Lung (tissue), 12 donors: ENCODE measurements around the gene UPP2. TPM values are rescaled to one million over a fixed set of nuclear protein-coding genes. Genes with fewer than 3 reads are reported as not detected.
A peak's percentile ranks its signal among the peaks of the same experiment; 100 is the strongest.

Experiments used
- ATAC-seq: fragments of 200-7000 bp; cut with Tn5 transposase; one replicate; pipeline ENCODE4 v1.9.1; 2020; ENCODE audit warnings: moderate number of reproducible peaks; ENCODE audit not compliant: insufficient read depth, low FRiP score
- DNase-seq, 3 donors: peaks; one replicate each; pipeline ENCODE4 v3.0.0-alpha.2; 2013 to 2017
- H3K27ac ChIP-seq, 2 donors: one replicate each; pipeline ENCODE4 v1.5.1; 2013; ENCODE audit warnings: mild to moderate bottlenecking in 2 of 2, moderate library complexity in 2 of 2, control low read depth in 1 of 2, inconsistent platforms in 1 of 2, low read depth in 1 of 2, low read length in 1 of 2
- H3K27me3 ChIP-seq, 3 donors: one replicate each; pipeline ENCODE4 v1.5.1; 2013; ENCODE audit warnings: low read length in 2 of 3; ENCODE audit not compliant: control insufficient read depth in 3 of 3, insufficient read depth in 3 of 3
- H3K36me3 ChIP-seq, 4 donors: one replicate each; pipeline ENCODE4 v1.5.1; 2013; ENCODE audit warnings: low read length in 4 of 4, mild to moderate bottlenecking in 1 of 4, moderate library complexity in 1 of 4; ENCODE audit not compliant: control insufficient read depth in 4 of 4, insufficient read depth in 4 of 4
- H3K4me1 ChIP-seq, 5 donors: one replicate each; pipeline ENCODE4 v1.5.1; 2013; ENCODE audit warnings: low read length in 5 of 5, mild to moderate bottlenecking in 2 of 5, moderate library complexity in 1 of 5; ENCODE audit not compliant: control insufficient read depth in 5 of 5, insufficient read depth in 5 of 5
- H3K4me3 ChIP-seq: one replicate; pipeline ENCODE4 v1.5.1; 2013; ENCODE audit warnings: mild to moderate bottlenecking, control low read depth, moderate library complexity
- H3K9ac ChIP-seq, 2 donors: one replicate each; pipeline ENCODE4 v1.5.1; 2013; ENCODE audit warnings: low read length in 2 of 2, control low read depth in 1 of 2; ENCODE audit not compliant: insufficient read depth in 1 of 2
- H3K9me3 ChIP-seq, 4 donors: one replicate each; pipeline ENCODE4 v1.5.1; 2013; ENCODE audit warnings: low read length in 3 of 4, mild to moderate bottlenecking in 1 of 4, moderate library complexity in 1 of 4; ENCODE audit not compliant: control insufficient read depth in 4 of 4, insufficient read depth in 3 of 4
- WGBS, 2 donors: extraction: QIAGEN DNeasy Blood & Tissue Kit; methylation state at CpG; one replicate each; pipeline ENCODE4 v1.1.7; 2013; 5-methylcytosine and 5-hydroxymethylcytosine counted together
- polyA plus RNA-seq, 2 donors: library from polyadenylated mRNA; stranded (reverse); fragments of 200-250 nt; gene quantifications; one replicate each; pipeline ENCODE4 v1.2.1, GENCODE V29; 2013
- total RNA-seq, 2 donors: library from RNA; depleted of rRNA in 1 of 2; stranded (reverse); fragments of >200 nt in 1 of 2; gene quantifications; one replicate each; pipeline ENCODE4 v1.2.1, GENCODE V29; 2014 to 2021
- TF ChIP-seq, protein P1 (sequence below): IDR thresholded peaks from 2 replicates; pipeline ENCODE4 v1.5.1; 2012; ENCODE audit warnings: mild to moderate bottlenecking; ENCODE audit errors: control extremely low read depth, extremely low read depth
- donor health status: control.
- donor health status: control.
- donor health status: Bipolar disorder and iron deficiency.
- donor health status: healthy.
- donor health status: DM: yes; HTN: yes; CAD: no.

Gene UPP2
- total and polyA plus RNA-seq, 4 donors, result 0.01 TPM; not detected in 3

GRCh38 chr2:158174956-158175355 lies 73.3 kb downstream of the UPP2 start:
- Histone ChIP-seq H3K27me3 (no peaks in the 10 kb centered on the region), H3K4me1 (no peaks in the 10 kb centered on the region), H3K36me3 (no peaks in the 10 kb centered on the region), H3K4me3 (no peak overlapping the region), H3K27ac (no peak overlapping the region), H3K9ac (no peak overlapping the region), H3K9me3 (no peaks in the 10 kb centered on the region)
- DNase-seq (no peak), ATAC-seq (no peak)
- WGBS, 2 donors, result 97% methylated on average over 5 of the region's 5 CpGs
- TF ChIP-seq, protein P1, sequence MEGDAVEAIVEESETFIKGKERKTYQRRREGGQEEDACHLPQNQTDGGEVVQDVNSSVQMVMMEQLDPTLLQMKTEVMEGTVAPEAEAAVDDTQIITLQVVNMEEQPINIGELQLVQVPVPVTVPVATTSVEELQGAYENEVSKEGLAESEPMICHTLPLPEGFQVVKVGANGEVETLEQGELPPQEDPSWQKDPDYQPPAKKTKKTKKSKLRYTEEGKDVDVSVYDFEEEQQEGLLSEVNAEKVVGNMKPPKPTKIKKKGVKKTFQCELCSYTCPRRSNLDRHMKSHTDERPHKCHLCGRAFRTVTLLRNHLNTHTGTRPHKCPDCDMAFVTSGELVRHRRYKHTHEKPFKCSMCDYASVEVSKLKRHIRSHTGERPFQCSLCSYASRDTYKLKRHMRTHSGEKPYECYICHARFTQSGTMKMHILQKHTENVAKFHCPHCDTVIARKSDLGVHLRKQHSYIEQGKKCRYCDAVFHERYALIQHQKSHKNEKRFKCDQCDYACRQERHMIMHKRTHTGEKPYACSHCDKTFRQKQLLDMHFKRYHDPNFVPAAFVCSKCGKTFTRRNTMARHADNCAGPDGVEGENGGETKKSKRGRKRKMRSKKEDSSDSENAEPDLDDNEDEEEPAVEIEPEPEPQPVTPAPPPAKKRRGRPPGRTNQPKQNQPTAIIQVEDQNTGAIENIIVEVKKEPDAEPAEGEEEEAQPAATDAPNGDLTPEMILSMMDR, result no peak

DNA sequence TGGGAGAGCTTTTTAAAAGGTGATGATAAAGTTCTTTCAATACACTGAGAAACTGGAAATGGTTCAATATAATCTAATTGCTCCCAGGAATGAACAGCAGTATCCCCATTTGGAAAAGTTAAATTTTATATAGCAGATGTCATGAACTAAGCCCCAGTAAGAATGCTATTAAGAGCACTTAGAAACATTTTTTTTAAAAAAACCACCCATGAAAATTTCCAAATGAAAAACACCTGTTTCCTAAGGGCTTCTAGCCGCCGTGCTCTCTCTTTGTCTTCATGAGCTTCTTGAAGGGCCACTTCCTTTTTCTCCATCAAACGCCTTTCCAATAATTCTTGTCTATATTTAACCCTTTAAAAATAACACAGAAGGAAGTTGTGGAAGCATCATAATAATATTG lies 77.0 kb downstream of the UPP2 start:
- H3K4me3 ChIP-seq, result no peak overlapping the region
- ATAC-seq, result no peak
- no peaks in the 10 kb centered on the region for H3K9me3 ChIP-seq
- DNase-seq, result no peak
- peaks cover 0 to 20% (median 0%) of the 10 kb centered on the region in 5 donors for H3K4me1 ChIP-seq
- H3K36me3 ChIP-seq, result no peaks in the 10 kb centered on the region
- TF ChIP-seq, protein P1, result no peak
- no peak overlapping the region for H3K27ac ChIP-seq
- H3K9ac ChIP-seq, result no peak overlapping the region
- WGBS, 2 donors, result 12 to 22% methylated on average over 3 of the region's 3 CpGs
- no peaks in the 10 kb centered on the region for H3K27me3 ChIP-seq

DNA sequence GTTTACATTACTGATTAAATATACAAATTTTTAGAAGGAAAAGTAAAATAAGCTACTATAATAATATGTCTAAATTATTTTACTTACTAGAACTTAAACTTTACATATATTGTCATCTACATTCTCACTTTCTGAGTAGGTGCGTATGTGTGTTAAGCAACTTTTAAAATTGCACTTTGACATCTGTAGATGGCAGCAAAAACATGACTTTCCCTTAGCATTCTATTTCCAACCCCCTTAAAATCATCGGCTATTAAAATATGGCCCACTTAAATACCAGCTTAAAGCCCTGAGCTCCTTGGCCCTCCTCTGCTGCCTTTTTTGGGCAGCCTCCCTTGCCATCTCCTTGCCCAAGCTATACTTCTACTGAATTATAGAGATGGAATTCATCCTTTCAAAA lies 78.0 kb downstream of the UPP2 start:
- H3K9me3 ChIP-seq, result no peaks in the 10 kb centered on the region
- no peak overlapping the region for H3K27ac ChIP-seq
- TF ChIP-seq, protein P1, result peak; percentile 7
- DNase-seq, result peak in 2 of 3 donors; percentile 73 to 79
- WGBS, 2 donors, result 15 to 27% methylated on average over 2 of the region's 2 CpGs
- ATAC-seq, result no peak
- H3K27me3 ChIP-seq, result no peaks in the 10 kb centered on the region
- H3K4me3 ChIP-seq, result no peak overlapping the region
- H3K9ac ChIP-seq, result no peak overlapping the region
- peaks cover 0 to 27% (median 0%) of the 10 kb centered on the region in 5 donors for H3K4me1 ChIP-seq
- H3K36me3 ChIP-seq, result no peaks in the 10 kb centered on the region

GRCh38 chr2:158181171-158181570 lies 79.5 kb downstream of the UPP2 start:
- TF ChIP-seq, protein P1, result no peak
- no peak overlapping the region for H3K9ac ChIP-seq
- peaks cover 0 to 35% (median 4%) of the 10 kb centered on the region in 5 donors for H3K4me1 ChIP-seq
- H3K27me3 ChIP-seq, result no peaks in the 10 kb centered on the region
- DNase-seq (no peak), ATAC-seq (no peak)
- no peaks in the 10 kb centered on the region for H3K9me3 ChIP-seq
- no peak overlapping the region for H3K27ac ChIP-seq
- 76 to 94% methylated on average over 2 of the region's 2 CpGs for WGBS, 2 donors
- H3K4me3 ChIP-seq, result no peak overlapping the region
- H3K36me3 ChIP-seq, result no peaks in the 10 kb centered on the region
